Stimulated activated CD8-positive, alpha-beta memory T cell treated with anti-CD3 and anti-CD28 coated beads, Interleukin-4, amount 100 ng/mL, for 48 hours (primary cell): ENCODE results near the gene CIB2.

ENCODE experiments used
- DNase-seq: peaks from one replicate; pipeline ENCODE4 v3.0.0-alpha.2; 2020

The CIB2 gene

GRCh38 chr15:78149068-78149804 lies 18.0 kb upstream of the CIB2 start, which contains the start of gene IDH3A:
Gene IDH3A (plus strand): TSS chr15:78149362. CDS start chr15:78149404, 42 bp downstream.
- peak; percentile 100 for DNase-seq

- no peak for DNase-seq
Observed at GRCh38 chr15:78148392-78149067, 17.3 kb upstream of the CIB2 start.

GRCh38 chr15:78147566-78147965 lies 16.3 kb upstream of the CIB2 start:
- no peak for DNase-seq

- no peak for DNase-seq
Observed at GRCh38 chr15:78146425-78147154, 15.3 kb upstream of the CIB2 start.

- DNase-seq: no peak
Observed at GRCh38 chr15:78142332-78142731, 11.1 kb upstream of the CIB2 start.

GRCh38 chr15:78140292-78140691 lies 9.0 kb upstream of the CIB2 start:
- DNase-seq: no peak

GRCh38 chr15:78139578-78139977 lies 8.3 kb upstream of the CIB2 start:
- no peak for DNase-seq

GRCh38 chr15:78133801-78134200 lies 2.6 kb upstream of the CIB2 start:
- no peak for DNase-seq

- DNase-seq: peak; percentile 60
Observed at GRCh38 chr15:78130466-78131294, 565 bp downstream of the CIB2 start.

GRCh38 chr15:78129751-78130287 lies 1.4 kb downstream of the CIB2 start:
- DNase-seq: no peak

- DNase-seq: no peak
Observed at GRCh38 chr15:78129077-78129750, 2.0 kb downstream of the CIB2 start.

GRCh38 chr15:78127882-78128281 lies 3.4 kb downstream of the CIB2 start:
- no peak for DNase-seq

- no peak for DNase-seq
Observed at GRCh38 chr15:78125267-78125666, 6.0 kb downstream of the CIB2 start.

- no peak for DNase-seq
Observed at GRCh38 chr15:78120523-78120922, 10.7 kb downstream of the CIB2 start.

GRCh38 chr15:78112551-78112950 lies 18.7 kb downstream of the CIB2 start:
- DNase-seq: no peak

- DNase-seq: no peak
Observed at GRCh38 chr15:78111788-78112187, 19.5 kb downstream of the CIB2 start.

GRCh38 chr15:78110916-78111475 lies 20.2 kb downstream of the CIB2 start:
- no peak for DNase-seq

- no peak for DNase-seq
Observed at GRCh38 chr15:78110096-78110495, 21.1 kb downstream of the CIB2 start.

- no peak for DNase-seq
Observed at GRCh38 chr15:78109156-78109555, 22.1 kb downstream of the CIB2 start.

- peak; percentile 86 for DNase-seq
Observed at GRCh38 chr15:78108300-78109084, 22.8 kb downstream of the CIB2 start.

- no peak for DNase-seq
Observed at GRCh38 chr15:78107471-78107870, 23.8 kb downstream of the CIB2 start.
